ENCODE results near the gene TBC1D7. TPM values are rescaled to one million over a fixed set of nuclear protein-coding genes. Genes with fewer than 3 reads are reported as not detected.

The TBC1D7 gene
- total and polyA plus RNA-seq, 10 of the 15 experiments (the other 5 are each of a cell fraction or from before 2014, with no cell fraction given): 20.1 to 65.9 (median 31.3) TPM

DNA sequence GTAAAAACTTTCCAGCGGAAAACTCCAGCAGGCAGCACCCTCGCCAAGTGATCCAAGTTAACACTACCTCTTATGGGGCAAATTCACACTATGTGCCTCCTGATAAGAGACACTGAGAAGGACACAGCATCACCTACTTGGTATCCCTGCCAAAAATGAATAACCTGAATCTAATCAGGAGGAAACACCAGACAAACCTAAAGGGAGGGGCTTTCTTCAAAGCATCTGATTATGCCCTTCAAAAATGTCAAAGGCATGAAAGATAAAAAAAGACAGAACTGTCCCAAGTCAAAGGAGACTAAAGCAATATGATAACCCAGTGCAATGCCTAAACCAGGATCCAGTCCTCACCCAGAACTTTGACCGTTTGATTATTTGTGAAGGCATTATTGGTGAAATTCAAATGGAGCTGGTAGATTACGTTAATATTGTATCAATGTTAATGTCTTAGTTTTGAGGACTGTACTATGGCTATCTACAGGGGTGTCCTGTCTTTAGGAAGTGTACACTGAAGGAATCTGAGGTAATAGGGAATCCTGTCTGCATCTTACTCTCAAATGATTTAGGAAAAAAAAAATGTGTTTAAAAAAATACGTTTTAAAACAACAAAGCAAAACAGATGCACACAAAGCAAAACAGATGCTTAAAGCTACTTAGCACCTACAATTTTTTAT is 8.3 kb downstream of the TBC1D7 start:
- no TSS peak for BruUV-seq (replicated peaks)
- ChIA-PET SMC1A (ENCODE audit: uncharacterized antibody, unreplicated experiment) (interaction anchor here (0.6 to 2.8 kb wide), 7 partner anchors 9 to 125 kb away, joined by 3 to 8 read pairs (median 3); partner anchors contain the start of gene TBC1D7), CTCF (interaction anchor here (0.8 to 2.0 kb wide), 4 partner anchors 15 to 218 kb away, joined by 3 to 5 read pairs (median 4); no protein-coding TSS in a partner anchor), POLR2A (no interaction called here), RAD21 (ENCODE audit: unreplicated experiment) (interaction anchor here (1.2 to 1.5 kb wide), 2 partner anchors 10 to 15 kb away, joined by 4 read pairs; no protein-coding TSS in a partner anchor)
- Histone ChIP-seq H3K9me3 (replicated peaks; ENCODE audit: control insufficient read depth, insufficient read depth, low read length) (no peaks in the 10 kb centered on the region), H3K4me2 (ENCODE audit: control insufficient read depth, insufficient read depth) (no peak overlapping the region), H3K27me3 (replicated peaks in 1 of 2; ENCODE audit: control insufficient read depth in 2 of 2, insufficient read depth in 2 of 2, low read length in 1 of 2) (no peaks in the 10 kb centered on the region), H4K20me1 (ENCODE audit: control insufficient read depth, insufficient read depth) (no peaks in the 10 kb centered on the region), H2AFZ (ENCODE audit: control insufficient read depth, low read depth, low read length) (no peak overlapping the region), H3K36me3 (ENCODE audit: control insufficient read depth in 2 of 2, insufficient read depth in 2 of 2, low read length in 1 of 2) (peaks cover 5 to 17% of the 10 kb centered on the region in 2 experiments), H3K4me1 (ENCODE audit: control insufficient read depth, insufficient read depth, low read length) (no peaks in the 10 kb centered on the region), H3K27ac (ENCODE audit: control insufficient read depth, insufficient read depth) (no peak overlapping the region), H3K79me2 (ENCODE audit: control insufficient read depth, insufficient read depth, low read length) (no peaks in the 10 kb centered on the region), H3K4me3 (no peak overlapping the region), H3K9ac (ENCODE audit: control insufficient read depth, insufficient read depth, low read length) (no peak overlapping the region)
- no peak for DNase-seq (ENCODE audit: low read depth, low spot score)
- no peak for FAIRE-seq
- 98% methylated on average over 5 of the region's 5 CpGs for WGBS (ENCODE audit: insufficient coverage, insufficient replicate concordance, low lambda C conversion rate, missing lambda C conversion rate)
- intact Hi-C loops (cut with micrococcal nuclease; ENCODE audit: unreplicated experiment): no loop called here
- in situ Hi-C loops (cut with MboI): no loop called here
- ATAC-seq: no peak
- no peak for TF ChIP-seq PAX8 (IDR thresholded peaks at IDR 0.05)
- TF ChIP-seq, protein P1, sequence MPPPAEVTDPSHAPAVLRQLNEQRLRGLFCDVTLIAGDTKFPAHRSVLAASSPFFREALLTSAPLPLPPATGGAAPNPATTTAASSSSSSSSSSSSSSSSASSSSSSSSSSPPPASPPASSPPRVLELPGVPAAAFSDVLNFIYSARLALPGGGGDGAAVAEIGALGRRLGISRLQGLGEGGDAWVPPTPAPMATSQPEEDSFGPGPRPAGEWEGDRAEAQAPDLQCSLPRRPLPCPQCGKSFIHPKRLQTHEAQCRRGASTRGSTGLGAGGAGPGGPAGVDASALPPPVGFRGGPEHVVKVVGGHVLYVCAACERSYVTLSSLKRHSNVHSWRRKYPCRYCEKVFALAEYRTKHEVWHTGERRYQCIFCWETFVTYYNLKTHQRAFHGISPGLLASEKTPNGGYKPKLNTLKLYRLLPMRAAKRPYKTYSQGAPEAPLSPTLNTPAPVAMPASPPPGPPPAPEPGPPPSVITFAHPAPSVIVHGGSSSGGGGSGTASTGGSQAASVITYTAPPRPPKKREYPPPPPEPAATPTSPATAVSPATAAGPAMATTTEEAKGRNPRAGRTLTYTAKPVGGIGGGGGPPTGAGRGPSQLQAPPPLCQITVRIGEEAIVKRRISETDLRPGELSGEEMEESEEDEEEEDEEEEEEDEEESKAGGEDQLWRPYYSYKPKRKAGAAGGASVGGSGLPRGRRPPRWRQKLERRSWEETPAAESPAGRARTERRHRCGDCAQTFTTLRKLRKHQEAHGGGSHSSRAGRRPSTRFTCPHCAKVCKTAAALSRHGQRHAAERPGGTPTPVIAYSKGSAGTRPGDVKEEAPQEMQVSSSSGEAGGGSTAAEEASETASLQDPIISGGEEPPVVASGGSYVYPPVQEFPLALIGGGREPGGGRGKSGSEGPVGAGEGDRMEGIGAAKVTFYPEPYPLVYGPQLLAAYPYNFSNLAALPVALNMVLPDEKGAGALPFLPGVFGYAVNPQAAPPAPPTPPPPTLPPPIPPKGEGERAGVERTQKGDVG (CRISPR knock-in tag; IDR thresholded peaks at IDR 0.05): no peak
- no peak for TF ChIP-seq IKZF1 (conservative IDR thresholded peaks at IDR 0.05)
- no peak for TF ChIP-seq FOS (IDR thresholded peaks at IDR 0.05; ENCODE audit: borderline replicate concordance, extremely low read depth, insufficient read length)
- no peak for TF ChIP-seq MXI1 (IDR thresholded peaks at IDR 0.05; ENCODE audit: low read depth, low read length)
- TF ChIP-seq, protein P2, sequence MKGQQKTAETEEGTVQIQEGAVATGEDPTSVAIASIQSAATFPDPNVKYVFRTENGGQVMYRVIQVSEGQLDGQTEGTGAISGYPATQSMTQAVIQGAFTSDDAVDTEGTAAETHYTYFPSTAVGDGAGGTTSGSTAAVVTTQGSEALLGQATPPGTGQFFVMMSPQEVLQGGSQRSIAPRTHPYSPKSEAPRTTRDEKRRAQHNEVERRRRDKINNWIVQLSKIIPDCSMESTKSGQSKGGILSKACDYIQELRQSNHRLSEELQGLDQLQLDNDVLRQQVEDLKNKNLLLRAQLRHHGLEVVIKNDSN (IDR thresholded peaks at IDR 0.05; ENCODE audit: borderline replicate concordance, extremely low read length, insufficient read depth, low read depth, low read length): no peak
- no peak for TF ChIP-seq BCL3 (IDR thresholded peaks at IDR 0.05; ENCODE audit: borderline replicate concordance, insufficient read depth, low read depth, low read length, poor library complexity, severe bottlenecking)
- TF ChIP-seq, protein P3, sequence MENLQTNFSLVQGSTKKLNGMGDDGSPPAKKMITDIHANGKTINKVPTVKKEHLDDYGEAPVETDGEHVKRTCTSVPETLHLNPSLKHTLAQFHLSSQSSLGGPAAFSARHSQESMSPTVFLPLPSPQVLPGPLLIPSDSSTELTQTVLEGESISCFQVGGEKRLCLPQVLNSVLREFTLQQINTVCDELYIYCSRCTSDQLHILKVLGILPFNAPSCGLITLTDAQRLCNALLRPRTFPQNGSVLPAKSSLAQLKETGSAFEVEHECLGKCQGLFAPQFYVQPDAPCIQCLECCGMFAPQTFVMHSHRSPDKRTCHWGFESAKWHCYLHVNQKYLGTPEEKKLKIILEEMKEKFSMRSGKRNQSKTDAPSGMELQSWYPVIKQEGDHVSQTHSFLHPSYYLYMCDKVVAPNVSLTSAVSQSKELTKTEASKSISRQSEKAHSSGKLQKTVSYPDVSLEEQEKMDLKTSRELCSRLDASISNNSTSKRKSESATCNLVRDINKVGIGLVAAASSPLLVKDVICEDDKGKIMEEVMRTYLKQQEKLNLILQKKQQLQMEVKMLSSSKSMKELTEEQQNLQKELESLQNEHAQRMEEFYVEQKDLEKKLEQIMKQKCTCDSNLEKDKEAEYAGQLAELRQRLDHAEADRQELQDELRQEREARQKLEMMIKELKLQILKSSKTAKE (IDR thresholded peaks at IDR 0.05; ENCODE audit: low read depth, poor library complexity, severe bottlenecking): no peak
- no peak for TF ChIP-seq NFYA (IDR thresholded peaks at IDR 0.05; ENCODE audit: borderline replicate concordance, low read depth, low read length)
- no peak for TF ChIP-seq WRNIP1 (IDR thresholded peaks at IDR 0.05; ENCODE audit: borderline replicate concordance, low read depth, low read length)
- no peak for TF ChIP-seq USF2 (IDR thresholded peaks at IDR 0.05; ENCODE audit: borderline replicate concordance, low read depth, low read length)

Measured in GM12878 (cell line).